BE2C (cell line): ENCODE results near the gene PHYH.

Experiments
- DNase-seq: peaks from one replicate; pipeline ENCODE4 v3.0.0-alpha.2; 2020
- H3K27me3 ChIP-seq: fragments of 250-450 bp; sonication (Bioruptor Pico); 2 replicates; pipeline ENCODE4 v1.5.1; 2020; ENCODE audit warnings: mild to moderate bottlenecking
- H3K36me3 ChIP-seq: fragments of 250-450 bp; sonication (Bioruptor Pico); 2 replicates; pipeline ENCODE4 v1.5.1; 2020; ENCODE audit warnings: mild to moderate bottlenecking
- H3K4me1 ChIP-seq: fragments of 250-450 bp; sonication (Bioruptor Pico); 2 replicates; pipeline ENCODE4 v1.5.1; 2020
- H3K4me3 ChIP-seq: 2 replicates; pipeline ENCODE4 v1.5.1; 2011; ENCODE audit warnings: low read depth, low read length
- H3K9me3 ChIP-seq: fragments of 250-450 bp; sonication (Bioruptor Pico); 2 replicates; pipeline ENCODE4 v1.5.1; 2020
- TF ChIP-seq, protein P1 (sequence below): IDR thresholded peaks from 2 replicates; pipeline ENCODE4 v1.5.1; 2012; ENCODE audit warnings: mild to moderate bottlenecking, low read depth, low read length

Gene PHYH

DNA sequence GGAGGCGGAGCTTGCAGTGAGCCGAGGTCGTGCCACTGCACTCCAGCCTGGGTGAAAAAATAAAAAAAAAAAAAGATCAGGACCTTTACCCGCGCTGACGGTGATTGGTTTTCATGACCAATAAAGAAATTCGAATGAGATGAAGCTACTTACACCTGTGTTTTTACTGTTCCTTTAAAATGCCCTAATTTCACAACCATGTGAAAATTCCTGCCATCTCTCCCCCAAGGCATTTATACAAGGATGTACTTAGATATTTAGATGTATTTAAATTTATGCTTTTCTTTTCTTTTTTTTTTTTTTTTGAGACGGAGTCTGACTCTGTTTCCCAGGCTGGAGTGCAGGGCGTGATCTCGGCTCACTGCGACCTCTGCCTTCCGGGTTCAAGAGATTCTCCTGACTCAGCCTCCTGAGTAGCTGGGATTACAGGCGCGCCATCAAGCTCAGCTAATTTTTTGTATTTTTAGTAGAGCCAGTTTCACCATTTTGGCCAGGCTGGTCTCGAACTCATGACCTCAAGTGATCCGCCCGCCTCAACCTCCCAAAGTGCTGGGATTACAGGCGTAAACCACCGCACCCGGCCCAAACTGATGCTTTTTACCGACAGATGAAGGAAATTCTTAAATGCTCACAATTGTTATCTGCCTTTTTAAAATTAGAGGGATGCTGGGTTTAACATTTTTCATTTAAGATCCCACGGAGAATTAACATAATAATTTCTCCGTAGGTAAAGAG, 3.1 kb upstream of the PHYH start:
- Histone ChIP-seq H3K9me3 (no peaks in the 10 kb centered on the region), H3K27me3 (no peaks in the 10 kb centered on the region), H3K36me3 (no peaks in the 10 kb centered on the region), H3K4me1 (no peaks in the 10 kb centered on the region), H3K4me3 (peak overlapping the region; percentile 78)
- DNase-seq = no peak
- TF ChIP-seq, protein P1, sequence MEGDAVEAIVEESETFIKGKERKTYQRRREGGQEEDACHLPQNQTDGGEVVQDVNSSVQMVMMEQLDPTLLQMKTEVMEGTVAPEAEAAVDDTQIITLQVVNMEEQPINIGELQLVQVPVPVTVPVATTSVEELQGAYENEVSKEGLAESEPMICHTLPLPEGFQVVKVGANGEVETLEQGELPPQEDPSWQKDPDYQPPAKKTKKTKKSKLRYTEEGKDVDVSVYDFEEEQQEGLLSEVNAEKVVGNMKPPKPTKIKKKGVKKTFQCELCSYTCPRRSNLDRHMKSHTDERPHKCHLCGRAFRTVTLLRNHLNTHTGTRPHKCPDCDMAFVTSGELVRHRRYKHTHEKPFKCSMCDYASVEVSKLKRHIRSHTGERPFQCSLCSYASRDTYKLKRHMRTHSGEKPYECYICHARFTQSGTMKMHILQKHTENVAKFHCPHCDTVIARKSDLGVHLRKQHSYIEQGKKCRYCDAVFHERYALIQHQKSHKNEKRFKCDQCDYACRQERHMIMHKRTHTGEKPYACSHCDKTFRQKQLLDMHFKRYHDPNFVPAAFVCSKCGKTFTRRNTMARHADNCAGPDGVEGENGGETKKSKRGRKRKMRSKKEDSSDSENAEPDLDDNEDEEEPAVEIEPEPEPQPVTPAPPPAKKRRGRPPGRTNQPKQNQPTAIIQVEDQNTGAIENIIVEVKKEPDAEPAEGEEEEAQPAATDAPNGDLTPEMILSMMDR = no peak

DNA sequence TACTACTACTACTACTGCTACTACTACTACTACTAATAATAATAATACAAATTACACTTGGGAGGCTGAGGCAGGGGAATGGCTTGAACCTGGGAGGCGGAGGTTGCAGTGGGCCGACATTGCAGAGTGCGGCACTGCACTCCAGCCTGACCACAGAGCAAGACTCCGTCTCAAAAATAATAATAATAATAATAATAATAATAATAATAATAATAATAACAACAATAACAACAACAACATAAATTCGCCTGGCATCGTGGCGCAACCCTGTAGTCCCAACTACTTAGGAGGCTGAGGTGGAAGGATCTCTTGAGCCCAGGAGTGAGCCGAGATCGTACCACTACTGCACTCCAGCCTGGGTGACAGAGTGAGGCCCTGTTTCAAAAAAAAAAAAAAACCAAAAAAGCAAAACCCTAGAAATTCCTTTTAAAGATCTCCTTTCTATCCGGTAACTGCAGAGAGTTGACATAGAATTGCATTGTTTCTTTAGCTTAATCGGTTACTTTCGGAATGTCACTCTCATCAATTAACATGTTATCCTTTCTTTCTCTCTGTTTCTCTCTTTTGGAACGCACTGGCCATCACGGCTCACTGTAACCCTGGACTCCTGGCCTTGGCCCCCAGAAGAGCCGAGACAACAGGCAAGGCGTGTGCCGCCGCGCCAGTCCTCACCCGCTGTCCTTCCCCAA, 972 bp downstream of the PHYH start:
- H3K4me3 ChIP-seq = peak overlapping the region; percentile 66
- TF ChIP-seq, protein P1 = no peak
- DNase-seq = no peak

DNA sequence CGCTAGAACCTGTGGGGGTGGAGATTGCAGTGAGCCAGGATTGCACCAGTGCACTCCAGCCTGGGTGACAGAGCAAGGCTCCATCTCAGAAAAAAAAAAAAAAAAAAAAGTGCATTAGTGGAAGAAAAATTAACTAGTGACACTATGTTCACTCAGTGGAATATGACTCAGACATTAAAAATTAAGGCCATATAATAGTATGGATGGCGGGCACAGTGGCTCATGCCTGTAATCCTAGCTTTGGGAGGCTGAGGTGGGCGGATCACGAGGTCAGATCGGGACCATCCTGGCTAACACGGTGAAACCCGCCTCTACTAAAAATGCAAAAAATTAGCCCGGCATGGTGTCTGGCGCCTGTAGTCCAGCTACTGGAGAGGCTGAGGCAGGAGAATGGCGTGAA, 3.4 kb downstream of the PHYH start:
- no peak overlapping the region for H3K4me3 ChIP-seq
- no peaks in the 10 kb centered on the region for H3K9me3 ChIP-seq
- no peaks in the 10 kb centered on the region for H3K36me3 ChIP-seq
- no peak for DNase-seq
- no peaks in the 10 kb centered on the region for H3K27me3 ChIP-seq
- no peaks in the 10 kb centered on the region for H3K4me1 ChIP-seq
- TF ChIP-seq, protein P1 = no peak

More for the DNA sequence above, 972 bp downstream of the PHYH start:
- Histone ChIP-seq H3K36me3 (no peaks in the 10 kb centered on the region), H3K27me3 (no peaks in the 10 kb centered on the region), H3K4me1 (no peaks in the 10 kb centered on the region), H3K9me3 (no peaks in the 10 kb centered on the region)

GRCh38 chr10:13294784-13295183, 5.1 kb downstream of the PHYH start:
- H3K27me3 ChIP-seq = no peaks in the 10 kb centered on the region
- no peaks in the 10 kb centered on the region for H3K36me3 ChIP-seq
- no peaks in the 10 kb centered on the region for H3K9me3 ChIP-seq
- no peak overlapping the region for H3K4me3 ChIP-seq
- H3K4me1 ChIP-seq = no peaks in the 10 kb centered on the region
- no peak for DNase-seq
- TF ChIP-seq, protein P1 = no peak

DNA sequence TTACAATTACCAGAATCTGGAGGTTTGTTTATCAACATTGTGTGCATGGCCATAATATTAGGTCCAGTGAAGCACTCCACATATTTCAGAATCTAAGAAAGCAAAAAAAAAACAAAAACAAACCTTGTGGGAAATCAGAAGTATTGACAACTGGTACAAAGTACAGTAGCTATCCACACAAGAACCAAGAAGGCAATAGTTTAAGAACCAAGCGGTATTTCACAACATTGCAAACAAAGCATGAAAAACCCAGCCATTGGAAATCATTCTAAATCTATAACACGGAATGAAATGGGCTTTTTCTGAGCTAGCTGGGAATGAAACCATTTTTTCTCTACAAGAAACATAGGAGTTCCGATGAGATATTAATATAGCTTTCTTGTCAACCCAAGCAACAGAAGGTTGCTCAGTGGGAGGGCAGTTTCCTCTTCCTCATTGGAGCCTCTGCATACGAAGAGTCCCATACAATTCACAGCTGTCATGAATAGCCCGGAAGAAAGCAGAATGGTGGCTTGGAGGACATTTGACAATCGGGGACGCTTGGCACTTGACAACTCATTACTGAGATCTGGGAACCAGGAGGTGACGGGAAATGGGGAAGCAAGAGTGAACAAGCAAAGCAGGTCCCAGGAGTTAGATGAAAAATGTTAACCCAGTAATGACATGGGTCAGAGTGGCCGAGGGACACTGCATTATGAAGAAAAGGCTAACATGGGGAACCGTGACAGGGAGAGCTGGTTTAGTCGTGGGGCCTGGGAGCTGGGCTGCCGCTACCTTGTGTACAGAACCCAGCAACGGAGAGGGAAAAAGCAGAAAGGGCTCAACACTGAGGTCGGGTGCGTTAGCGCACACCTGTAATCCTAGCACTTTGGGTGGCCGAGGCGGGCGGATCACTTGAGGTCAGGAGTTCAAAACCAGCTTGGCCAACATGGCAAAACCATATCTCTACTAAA, 7.8 kb downstream of the PHYH start:
- TF ChIP-seq, protein P1 = no peak
- Histone ChIP-seq H3K27me3 (no peaks in the 10 kb centered on the region), H3K36me3 (no peaks in the 10 kb centered on the region), H3K4me3 (no peak overlapping the region), H3K9me3 (no peaks in the 10 kb centered on the region), H3K4me1 (no peaks in the 10 kb centered on the region)
- DNase-seq = no peak
